HG03460 (cell line): ENCODE data around the gene GFRA4.

Experiments
- ATAC-seq: cut with Tn5 transposase; IDR thresholded peaks from one replicate; pipeline ENCODE4 v1.9.1; 2021; ENCODE audit not compliant: unreplicated experiment

Gene GFRA4

DNA sequence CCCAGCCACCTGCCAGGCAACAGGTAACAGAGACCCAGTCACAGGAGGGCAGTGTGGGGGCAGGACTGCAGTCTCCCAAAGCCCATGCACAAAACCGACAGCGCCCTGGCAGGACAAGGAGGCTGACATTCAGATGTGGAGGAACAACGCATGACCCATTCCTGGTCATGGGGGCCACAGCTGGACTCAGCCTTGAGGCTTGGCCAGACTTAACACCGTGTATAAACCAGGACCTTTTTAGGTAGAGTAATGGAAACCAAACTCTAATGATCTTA lies 8.1 kb downstream of the GFRA4 start:
- ATAC-seq, result no peak

- ATAC-seq, result no peak
These were observed 8.7 kb downstream of the GFRA4 start for GRCh38 chr20:3654326-3655130.

DNA sequence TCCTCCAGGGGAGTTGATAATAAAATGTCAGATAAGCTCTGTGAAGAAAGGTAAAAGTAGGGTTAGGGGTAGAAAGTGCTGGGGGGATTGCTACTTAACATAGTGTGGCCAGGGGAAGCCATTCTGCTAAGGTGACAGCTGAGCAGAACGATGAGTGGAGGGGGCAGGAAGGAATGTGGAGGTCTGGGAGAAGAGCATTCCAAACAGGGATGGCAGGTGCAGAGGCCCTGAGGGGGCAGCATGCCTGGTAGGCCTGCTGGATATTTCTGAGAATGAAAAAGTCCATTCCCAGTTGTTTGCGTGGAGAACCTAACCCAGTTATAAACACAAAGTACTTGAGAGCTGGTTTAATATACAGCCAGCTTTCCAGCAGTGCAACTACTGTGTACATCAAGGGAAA lies 9.3 kb downstream of the GFRA4 start:
- ATAC-seq, result no peak

DNA sequence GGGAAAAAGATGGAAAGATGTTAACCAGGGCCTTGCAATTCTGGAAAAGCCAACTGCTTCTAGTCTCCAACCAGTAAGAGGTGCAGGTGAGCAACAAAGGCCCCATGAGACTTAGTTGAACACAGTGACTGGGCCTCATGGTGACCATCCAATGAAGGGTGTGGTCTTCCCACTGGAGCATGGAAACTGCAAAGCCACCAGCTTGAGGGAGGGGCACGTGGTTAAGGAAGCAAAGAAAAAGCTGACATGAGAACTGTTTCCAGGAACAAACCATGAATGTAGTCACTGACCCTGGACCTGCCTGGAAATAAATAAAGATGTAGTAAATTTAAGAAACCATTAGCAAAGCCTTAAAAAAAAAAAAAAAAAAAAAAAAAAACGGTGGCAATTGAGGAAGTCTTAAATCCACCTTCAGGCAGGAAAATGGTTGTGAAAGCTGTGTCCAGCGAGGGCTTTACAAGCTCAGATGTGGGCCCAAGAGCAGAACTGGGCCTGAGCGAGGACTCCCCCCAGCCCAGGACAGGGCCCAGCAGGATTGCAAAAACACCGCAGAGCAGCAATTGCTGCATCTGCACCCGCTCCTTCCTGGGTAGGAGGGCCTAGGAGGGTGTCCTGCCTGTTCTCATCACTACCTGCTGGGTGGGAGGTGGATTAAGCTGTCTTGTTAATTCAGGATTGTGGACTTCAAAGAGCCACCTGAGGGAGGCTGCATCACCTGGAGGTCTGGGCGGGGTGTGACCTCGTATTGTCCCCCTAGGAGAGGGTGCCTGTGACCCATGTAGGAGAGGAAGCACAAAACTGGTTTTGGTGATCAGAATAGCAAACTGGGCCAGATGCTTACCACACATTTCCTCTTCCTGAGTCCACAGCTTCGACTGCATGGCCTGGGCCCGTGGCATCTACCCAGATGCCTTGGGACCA lies 10.3 kb downstream of the GFRA4 start:
- no peak for ATAC-seq

GRCh38 chr20:3652221-3652620 lies 11.0 kb downstream of the GFRA4 start:
- no peak for ATAC-seq

DNA sequence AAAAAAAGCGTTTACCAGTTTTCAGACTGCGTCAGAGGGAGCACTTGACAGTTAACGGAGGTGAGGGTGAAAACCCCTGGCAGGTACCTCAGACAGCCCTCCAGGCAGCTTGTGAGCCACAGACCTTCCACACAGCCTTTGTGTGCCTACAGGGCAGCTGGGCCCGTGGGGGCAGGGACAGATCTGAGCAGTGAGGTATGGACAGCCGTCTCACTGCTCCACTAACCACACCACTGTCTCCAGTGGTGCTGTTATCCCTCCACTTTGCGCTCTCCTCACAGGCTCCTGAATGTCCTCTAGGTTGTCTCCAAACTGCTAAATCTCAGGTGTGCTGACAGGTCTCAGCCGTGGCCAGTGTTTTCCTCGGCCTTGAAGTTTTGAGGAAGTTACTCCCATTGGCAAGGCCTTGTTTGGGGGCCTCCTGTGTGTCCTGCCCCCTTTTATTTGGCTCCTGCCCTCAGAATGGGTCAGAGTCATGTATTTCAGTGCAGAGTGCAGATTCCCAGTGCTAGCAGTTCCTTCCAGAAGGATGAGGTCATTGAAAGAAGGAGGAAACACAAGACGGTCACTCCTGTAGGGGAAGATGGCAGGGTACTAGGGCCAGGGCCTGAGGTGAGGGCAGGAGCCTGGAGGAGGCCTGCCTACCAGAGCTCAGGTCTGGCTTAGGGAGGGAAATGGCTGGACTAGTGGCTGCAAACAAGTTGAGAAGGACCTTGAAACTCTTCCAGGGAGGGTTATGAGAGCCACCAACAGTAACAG lies 11.8 kb downstream of the GFRA4 start:
- ATAC-seq, result no peak

GRCh38 chr20:3648951-3649350 lies 14.2 kb downstream of the GFRA4 start:
- ATAC-seq, result no peak

DNA sequence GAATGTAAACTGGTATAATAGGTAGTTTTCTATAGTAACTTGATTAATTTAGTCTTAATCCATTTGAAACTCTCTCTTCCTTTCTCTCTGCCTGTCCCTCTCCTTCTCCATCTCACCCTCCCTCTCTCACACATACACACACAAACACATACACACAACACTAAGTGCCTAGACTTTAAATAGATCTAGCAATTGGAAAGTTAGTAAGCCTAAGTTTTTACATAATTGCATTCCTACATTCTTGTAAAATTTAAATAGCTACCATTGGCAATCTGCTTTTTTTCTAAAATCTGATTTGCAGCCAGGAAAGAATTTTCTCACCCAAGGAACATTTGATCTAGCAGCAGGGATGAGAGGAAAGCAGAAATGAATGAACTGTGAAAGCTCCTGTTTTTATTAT lies 15.7 kb downstream of the GFRA4 start:
- no peak for ATAC-seq

DNA sequence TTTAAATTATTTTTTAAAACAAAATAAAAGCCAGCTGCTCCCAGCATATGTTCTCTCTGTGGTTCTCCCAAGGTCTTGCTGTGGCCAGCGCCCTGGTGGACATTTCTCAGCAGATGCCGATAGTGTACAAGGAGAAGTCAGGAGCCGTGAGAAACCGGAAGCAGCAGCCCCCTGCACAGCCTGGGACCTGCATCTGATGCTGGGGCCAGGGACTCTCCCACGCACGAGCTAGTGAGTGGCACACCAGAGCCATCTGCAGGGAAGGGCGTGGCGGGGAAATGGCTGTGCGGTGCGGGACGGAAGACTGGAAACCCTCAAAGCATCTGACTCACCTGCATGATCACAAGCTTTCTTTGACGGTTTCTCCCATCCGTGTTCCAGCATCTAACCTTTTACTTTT lies 16.5 kb downstream of the GFRA4 start:
- ATAC-seq, result no peak

DNA sequence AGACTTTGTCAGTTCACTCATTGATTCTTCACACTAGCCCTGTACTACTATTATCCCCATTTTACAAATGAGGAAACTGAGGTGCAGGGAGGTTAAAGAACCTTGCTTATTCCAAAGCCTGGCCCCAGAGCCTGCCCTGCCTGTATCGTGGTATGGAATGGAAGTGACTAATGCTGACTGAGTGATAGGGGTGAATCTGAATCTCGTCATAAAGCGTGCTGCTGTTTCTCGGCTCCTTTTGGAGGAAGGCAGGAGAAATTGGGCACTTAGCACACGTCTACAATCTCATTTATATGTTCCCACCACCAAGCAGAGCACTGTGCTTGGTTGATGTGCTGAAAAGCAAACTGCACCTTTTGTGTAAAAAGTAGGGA lies 17.1 kb downstream of the GFRA4 start:
- ATAC-seq, result no peak

DNA sequence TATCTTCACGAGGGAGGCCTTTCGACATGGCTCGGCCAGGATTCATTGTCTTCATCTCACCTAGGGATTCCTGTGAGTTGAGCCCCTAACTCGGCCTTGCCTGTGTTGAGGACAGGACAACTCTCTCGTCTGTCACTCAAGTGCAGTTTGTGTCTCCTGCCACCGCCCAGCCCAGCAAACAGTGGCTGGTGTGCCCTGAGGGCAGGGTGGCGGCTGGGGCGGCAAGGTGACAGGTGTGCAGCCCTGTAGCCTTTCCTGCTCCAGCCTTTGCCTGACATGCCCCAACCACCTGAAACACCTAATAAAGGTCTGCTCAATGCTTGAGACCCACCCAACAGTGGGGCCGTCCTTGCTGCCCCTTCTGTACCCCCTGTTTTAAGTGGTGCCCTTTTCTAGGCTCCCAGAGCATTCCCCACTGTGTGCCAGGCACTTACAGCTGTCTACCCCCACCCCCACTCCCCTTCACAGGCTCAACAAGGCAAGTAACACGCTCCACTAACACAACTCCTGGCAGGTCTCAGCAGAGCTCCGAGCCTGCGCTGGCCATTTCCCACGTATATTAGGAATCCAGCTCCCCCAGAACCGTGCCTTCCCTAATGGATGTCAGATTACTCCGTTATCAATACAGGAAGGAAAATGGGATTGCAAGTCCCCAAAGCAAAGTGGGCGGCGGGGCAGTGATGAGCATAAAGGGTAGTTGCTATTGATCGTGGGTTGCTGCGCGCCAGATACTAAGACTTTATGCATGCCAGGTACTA lies 17.7 kb downstream of the GFRA4 start:
- no peak for ATAC-seq

GRCh38 chr20:3640259-3640658 lies 22.9 kb downstream of the GFRA4 start:
- no peak for ATAC-seq

DNA sequence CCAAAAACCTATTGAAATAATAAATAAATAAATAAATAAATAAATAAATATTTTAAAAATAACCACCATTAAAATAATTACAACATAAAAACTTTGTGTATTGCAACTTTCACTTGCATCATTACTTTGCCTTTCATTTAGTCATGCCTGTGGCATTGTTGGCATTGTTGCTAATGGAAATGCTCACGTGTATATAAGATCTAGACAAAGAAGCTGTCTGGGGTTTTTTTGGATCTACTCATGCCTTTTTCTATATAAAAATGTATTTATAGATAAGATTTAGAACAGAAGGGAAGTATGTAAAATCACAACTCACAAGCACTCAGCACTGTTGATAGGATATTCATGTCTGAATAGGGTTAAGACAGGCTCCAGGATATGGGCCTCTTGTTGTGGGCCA lies 27.9 kb downstream of the GFRA4 start:
- no peak for ATAC-seq

DNA sequence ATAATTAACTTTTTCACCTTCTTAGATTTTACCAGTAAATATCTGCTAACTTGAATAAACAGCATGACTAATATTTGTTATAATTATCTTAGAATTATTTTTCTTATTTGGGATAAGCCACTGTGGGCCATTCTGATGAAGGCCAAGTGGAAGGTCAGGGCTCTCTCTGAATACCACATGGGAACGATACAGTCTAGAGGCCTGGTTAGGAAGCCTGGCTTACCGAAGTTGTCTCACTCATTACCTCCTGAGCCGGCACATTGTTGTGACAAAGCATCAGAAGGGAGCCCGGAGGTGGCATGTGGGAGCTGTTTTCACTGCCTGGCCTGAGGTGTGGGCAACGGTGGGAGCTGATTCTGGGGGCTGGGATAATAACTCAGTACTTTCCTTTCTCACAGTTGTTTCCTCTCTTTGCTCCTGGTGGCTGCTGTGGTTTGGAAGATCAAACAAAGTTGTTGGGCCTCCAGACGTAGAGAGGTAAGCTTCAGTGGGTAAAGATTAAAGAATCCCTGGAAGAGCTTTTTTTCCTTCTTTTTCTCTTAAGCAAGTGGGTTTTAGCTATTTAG lies 29.2 kb downstream of the GFRA4 start:
- ATAC-seq, result no peak

GRCh38 chr20:3632311-3633004 lies 30.7 kb downstream of the GFRA4 start:
- no peak for ATAC-seq

GRCh38 chr20:3631534-3631933 lies 31.7 kb downstream of the GFRA4 start:
- ATAC-seq, result no peak

- ATAC-seq, result no peak
These were observed 32.8 kb downstream of the GFRA4 start for GRCh38 chr20:3630429-3630828.

DNA sequence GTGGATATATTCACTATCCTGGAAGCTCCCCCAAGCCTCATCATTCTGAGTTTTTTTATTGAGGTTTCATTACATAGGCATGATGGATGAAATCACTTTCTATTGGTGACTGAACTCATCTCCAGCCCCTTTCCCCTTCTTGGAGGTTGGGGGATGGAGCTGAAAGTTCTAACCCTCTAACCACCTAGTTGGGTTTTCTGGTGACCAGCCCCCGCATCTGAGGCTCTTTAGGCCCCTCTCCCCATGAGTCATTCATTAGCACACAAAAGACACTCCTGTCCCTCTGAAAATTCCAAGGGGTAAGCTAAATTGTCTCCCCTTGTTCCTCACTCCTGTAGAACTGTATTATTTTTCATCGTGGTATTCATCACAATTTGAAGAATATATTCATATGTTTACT lies 33.3 kb downstream of the GFRA4 start:
- ATAC-seq, result no peak

DNA sequence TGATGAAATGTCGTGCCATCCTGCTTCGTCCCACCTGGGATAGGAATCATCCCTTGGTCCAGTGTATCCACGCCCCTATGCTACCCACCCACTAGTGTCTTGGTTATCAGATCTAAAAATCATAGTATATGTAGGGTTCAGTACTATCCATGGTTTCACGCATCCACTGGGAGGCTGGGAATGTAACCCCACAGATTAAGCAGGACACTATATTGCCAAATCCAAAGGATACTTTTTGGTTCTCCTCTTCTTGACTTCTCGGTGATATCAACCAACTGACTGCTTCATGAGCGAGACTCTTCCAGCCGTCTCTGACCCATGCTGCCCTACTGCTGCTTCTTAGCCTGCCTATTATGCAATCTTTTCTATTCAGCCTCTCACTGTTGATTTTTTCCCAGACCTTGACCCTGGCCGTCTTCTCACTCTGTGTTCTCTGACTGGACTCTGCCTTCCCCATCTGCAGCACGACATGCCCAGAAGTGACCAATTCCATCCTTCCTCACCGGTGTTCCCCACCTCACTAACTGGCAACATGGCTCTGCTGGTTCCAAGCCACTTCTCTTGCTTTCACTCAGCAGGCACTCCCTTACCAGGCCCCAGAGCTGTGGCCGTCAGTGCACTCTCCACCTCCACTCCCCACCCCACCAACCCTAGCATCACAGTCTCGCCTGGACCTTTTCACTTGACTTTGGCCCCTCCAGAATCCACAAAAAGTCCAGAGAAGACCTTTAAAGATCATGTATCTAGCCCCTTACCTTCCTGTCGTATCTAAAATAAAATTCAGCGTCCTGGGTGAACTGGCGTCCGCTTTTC lies 34.5 kb downstream of the GFRA4 start:
- ATAC-seq, result no peak
